Osteocyte (in vitro differentiated cells): ENCODE measurements around the gene MRPL1. TPM values are rescaled to one million over a fixed set of nuclear protein-coding genes. Genes with fewer than 3 reads are reported as not detected.
A peak's percentile ranks its signal among the peaks of the same experiment; 100 is the strongest.

Source experiments
- DNase-seq: peaks from one replicate; pipeline ENCODE4 v3.0.0; 2021; ENCODE audit warnings: mixed read lengths; ENCODE audit not compliant: unreplicated experiment; ENCODE audit errors: extremely low spot score
- H3K27ac Mint-ChIP-seq: one replicate; pipeline ENCODE4 v1.8.0; 2021; ENCODE audit warnings: mild to moderate bottlenecking, mixed read lengths; ENCODE audit not compliant: unreplicated experiment
- H3K27me3 Mint-ChIP-seq: one replicate; pipeline ENCODE4 v1.8.0; 2021; ENCODE audit warnings: mixed read lengths; ENCODE audit not compliant: unreplicated experiment
- H3K36me3 Mint-ChIP-seq: one replicate; pipeline ENCODE4 v1.8.0; 2021; ENCODE audit warnings: mixed read lengths; ENCODE audit not compliant: unreplicated experiment
- H3K4me1 Mint-ChIP-seq: one replicate; pipeline ENCODE4 v1.8.0; 2021; ENCODE audit warnings: mixed read lengths; ENCODE audit not compliant: unreplicated experiment
- H3K4me3 Mint-ChIP-seq: one replicate; pipeline ENCODE4 v1.8.0; 2021; ENCODE audit warnings: mild to moderate bottlenecking, moderate library complexity, mixed read lengths; ENCODE audit not compliant: unreplicated experiment
- H3K9me3 Mint-ChIP-seq: one replicate; pipeline ENCODE4 v1.8.0; 2021; ENCODE audit warnings: mixed read lengths; ENCODE audit not compliant: unreplicated experiment
- CTCF ChIP-seq: fragments of 200-600 bp; sonication (generic); IDR thresholded peaks from 2 replicates; pipeline ENCODE4 v1.5.0; 2021; ENCODE audit warnings: antibody characterized with exemption, mild to moderate bottlenecking, moderate library complexity
- total RNA-seq: library from RNA; stranded (reverse); gene quantifications from 2 replicates; pipeline ENCODE4 v1.2.1, GENCODE V29; 2021

The MRPL1 gene
- total RNA-seq, 1 donor from 2014 or later = 25.5 TPM

GRCh38 chr4:77818602-77819403, 43.8 kb upstream of the MRPL1 start, which contains the start of gene CNOT6L:
Gene CNOT6L (minus strand): TSS chr4:77819368. CDS start chr4:77819308, 60 bp downstream.
- peak; percentile 87 for DNase-seq
- no peaks in the 10 kb centered on the region for H3K9me3 Mint-ChIP-seq
- H3K4me1 Mint-ChIP-seq = peaks cover 19% of the 10 kb centered on the region
- no peaks in the 10 kb centered on the region for H3K36me3 Mint-ChIP-seq
- peak within 1 kb of the TSS; percentile 99 for H3K27ac Mint-ChIP-seq
- H3K27me3 Mint-ChIP-seq = no peaks in the 10 kb centered on the region
- peak within 1 kb of the TSS; percentile 100 for H3K4me3 Mint-ChIP-seq
- TF ChIP-seq CTCF = no peak

- Mint-ChIP-seq H3K27ac (peak overlapping the region; percentile 98), H3K27me3 (no peaks in the 10 kb centered on the region)
Measured at GRCh38 chr4:77819404-77819842, 43.2 kb upstream of the MRPL1 start.

GRCh38 chr4:77819843-77820648, 42.6 kb upstream of the MRPL1 start:
- TF ChIP-seq CTCF = no peak
- peaks cover 19% of the 10 kb centered on the region for H3K4me1 Mint-ChIP-seq
- H3K27me3 Mint-ChIP-seq = peaks cover 4% of the 10 kb centered on the region
- H3K9me3 Mint-ChIP-seq = no peaks in the 10 kb centered on the region
- H3K36me3 Mint-ChIP-seq = no peaks in the 10 kb centered on the region
- peak overlapping the region; percentile 99 for H3K27ac Mint-ChIP-seq
- peak; percentile 94 for DNase-seq
- H3K4me3 Mint-ChIP-seq = peak overlapping the region; percentile 94

More at GRCh38 chr4:77819404-77819842, 43.2 kb upstream of the MRPL1 start:
- TF ChIP-seq CTCF = no peak
- Mint-ChIP-seq H3K9me3 (no peaks in the 10 kb centered on the region), H3K36me3 (no peaks in the 10 kb centered on the region), H3K4me1 (peaks cover 19% of the 10 kb centered on the region), H3K4me3 (peak overlapping the region; percentile 100)
- peak; percentile 85 for DNase-seq

- peaks cover 19% of the 10 kb centered on the region for H3K4me1 Mint-ChIP-seq
- TF ChIP-seq CTCF = peak; percentile 13
- peak overlapping the region; percentile 99 for H3K27ac Mint-ChIP-seq
- peaks cover 6% of the 10 kb centered on the region for H3K27me3 Mint-ChIP-seq
- no peak for DNase-seq
- no peaks in the 10 kb centered on the region for H3K9me3 Mint-ChIP-seq
- H3K36me3 Mint-ChIP-seq = no peaks in the 10 kb centered on the region
- peak overlapping the region; percentile 94 for H3K4me3 Mint-ChIP-seq
Measured at GRCh38 chr4:77820649-77821561, 41.7 kb upstream of the MRPL1 start.
